SW 1271 (cell line): ENCODE data around the gene TGM5.
"Not testable (repeated sequence)": the region's sequence is repeated elsewhere in the genome, so short reads cannot be mapped to it uniquely, and the experiment has no call there.

ENCODE experiments used
- DNase-seq, 2 experiments: peaks; one replicate each; lab custom pipeline; 2025; lab: John Stamatoyannopoulos, UW

Gene TGM5, protein sequence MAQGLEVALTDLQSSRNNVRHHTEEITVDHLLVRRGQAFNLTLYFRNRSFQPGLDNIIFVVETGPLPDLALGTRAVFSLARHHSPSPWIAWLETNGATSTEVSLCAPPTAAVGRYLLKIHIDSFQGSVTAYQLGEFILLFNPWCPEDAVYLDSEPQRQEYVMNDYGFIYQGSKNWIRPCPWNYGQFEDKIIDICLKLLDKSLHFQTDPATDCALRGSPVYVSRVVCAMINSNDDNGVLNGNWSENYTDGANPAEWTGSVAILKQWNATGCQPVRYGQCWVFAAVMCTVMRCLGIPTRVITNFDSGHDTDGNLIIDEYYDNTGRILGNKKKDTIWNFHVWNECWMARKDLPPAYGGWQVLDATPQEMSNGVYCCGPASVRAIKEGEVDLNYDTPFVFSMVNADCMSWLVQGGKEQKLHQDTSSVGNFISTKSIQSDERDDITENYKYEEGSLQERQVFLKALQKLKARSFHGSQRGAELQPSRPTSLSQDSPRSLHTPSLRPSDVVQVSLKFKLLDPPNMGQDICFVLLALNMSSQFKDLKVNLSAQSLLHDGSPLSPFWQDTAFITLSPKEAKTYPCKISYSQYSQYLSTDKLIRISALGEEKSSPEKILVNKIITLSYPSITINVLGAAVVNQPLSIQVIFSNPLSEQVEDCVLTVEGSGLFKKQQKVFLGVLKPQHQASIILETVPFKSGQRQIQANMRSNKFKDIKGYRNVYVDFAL

DNA sequence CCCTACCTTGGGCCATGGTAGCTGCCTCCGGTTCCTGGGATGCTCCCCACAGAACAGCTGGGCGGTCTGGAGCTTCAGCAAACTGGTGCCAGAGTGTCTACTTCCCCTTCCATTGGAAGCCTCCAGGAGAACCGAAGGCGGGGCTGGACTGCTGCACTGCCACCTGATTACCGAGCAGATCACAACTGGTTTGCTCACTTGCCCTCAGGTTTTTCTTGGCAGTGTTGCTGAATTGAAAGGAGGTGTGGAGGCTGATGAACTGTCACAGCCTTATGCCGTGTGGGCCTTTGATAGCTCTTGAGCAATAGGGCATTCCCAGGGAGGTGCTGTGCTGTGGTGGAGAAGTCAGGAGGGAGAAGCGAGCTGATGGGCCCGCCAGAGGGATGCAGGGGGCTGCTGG is at the start of gene TGM5:
TSS of gene TGM5 (minus strand) at position 95 of the 400 bp plus-strand sequence. CDS start at position 16, 79 bp downstream.
- DNase-seq: no peak

DNA sequence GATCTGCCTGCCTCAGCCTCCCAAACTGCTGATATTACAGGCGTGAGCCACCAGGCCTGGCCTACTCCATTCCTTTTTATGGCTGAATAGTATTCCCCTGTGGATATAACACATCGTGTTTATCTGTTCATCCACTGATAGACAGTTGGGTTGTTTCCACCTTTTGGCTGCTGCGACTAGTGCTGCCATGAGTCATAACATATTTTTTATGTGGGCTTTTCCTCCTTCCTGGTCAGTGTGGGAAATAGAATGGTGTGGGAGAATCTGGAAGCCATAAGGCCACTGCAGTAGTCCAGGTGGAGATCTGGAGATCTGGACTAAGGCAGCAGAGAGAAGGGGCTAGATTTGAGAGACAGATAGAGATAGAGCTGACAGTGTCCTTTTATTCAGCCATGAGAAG is 47.4 kb upstream of the TGM5 start:
- DNase-seq: no peak

DNA sequence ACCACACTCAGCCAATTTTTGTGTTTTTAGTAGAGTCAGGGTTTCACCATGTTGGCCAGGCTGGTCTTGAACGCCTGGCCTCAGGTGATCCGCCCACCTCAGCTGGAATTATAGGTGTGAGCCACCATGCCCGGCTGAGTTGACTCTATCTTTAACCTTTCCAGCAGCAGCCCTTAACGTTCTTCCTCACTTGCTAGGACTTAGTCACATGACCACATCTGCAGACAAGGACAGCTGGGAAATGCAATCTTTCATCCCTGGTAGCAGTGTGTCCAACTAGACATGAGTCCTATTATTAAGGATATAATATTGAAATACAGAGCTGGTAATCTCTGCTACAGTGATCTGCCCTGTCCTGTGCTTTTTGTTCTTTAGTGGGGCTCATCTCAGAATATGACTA is 45.6 kb upstream of the TGM5 start:
- no peak for DNase-seq

DNA sequence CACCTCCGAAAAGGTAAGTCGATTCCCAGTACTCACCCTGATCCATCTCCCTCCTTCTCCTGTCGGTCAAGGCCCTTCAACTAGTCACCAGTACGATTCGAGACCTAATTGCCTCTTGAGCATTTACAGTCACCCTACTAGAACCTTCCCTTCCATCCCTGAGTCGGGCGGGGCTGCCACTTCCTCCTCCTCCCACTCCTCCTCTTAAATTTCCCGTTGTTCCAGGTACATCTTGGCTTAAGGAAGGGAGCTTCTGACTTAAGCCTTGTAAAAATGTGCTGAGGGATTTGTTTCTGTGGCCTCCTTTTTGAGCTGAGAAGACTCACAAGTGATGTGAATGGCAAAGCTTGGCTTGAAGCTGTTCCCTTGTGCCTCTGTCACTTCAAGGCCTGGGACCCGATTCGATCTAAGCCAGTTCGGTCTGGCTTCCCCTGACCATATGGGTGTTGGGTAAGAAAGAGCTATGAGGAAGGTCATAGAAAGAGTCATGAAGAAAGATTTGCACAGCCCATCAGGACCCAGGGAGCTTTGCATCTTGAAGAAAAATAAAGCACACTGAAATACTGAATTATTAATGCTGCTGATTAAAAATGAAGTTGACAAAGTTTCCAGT is 35.6 kb upstream of the TGM5 start, which contains the start of gene TGM7:
TSS of gene TGM7 (minus strand) at position 51 of the 613 bp plus-strand sequence.
- DNase-seq: no peak

DNA sequence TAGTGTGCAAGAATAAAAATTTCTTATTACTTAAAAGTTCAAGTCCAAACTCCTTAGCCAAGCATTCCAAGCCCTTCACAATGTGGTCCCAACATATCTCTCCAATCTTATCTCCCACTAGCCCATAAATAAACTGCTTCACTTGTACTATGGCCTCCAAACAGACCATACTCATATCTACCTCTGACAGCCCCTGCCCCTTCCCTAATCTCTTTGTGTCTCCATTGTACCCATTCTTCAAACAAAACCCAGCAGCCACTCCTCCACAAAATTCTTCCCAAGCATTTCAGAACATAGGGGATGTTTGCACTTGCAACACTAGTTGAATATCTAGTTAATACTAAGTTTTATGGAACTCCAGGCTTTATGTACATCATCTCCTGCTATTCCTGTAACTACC is 33.2 kb upstream of the TGM5 start:
- no peak for DNase-seq

DNA sequence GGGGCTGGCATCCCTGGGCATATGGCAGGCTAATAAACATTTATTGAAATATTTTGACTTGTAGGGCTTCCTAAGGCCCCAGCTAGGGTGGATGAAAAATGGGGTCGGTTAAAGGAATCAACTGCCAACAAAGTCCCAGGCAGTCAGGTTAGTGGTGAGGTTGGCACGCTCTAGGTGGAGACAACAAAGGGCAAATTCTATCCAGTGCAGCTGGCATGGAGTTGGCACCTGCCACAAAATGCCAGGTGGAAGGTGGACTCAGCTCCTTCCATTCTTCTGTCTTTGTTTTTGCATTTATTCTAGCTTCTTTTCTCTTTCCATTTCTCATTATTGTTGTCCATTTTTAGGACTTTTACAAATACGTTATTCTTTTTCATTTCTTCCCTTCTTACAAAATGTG is 32.7 kb upstream of the TGM5 start:
- DNase-seq: no peak

DNA sequence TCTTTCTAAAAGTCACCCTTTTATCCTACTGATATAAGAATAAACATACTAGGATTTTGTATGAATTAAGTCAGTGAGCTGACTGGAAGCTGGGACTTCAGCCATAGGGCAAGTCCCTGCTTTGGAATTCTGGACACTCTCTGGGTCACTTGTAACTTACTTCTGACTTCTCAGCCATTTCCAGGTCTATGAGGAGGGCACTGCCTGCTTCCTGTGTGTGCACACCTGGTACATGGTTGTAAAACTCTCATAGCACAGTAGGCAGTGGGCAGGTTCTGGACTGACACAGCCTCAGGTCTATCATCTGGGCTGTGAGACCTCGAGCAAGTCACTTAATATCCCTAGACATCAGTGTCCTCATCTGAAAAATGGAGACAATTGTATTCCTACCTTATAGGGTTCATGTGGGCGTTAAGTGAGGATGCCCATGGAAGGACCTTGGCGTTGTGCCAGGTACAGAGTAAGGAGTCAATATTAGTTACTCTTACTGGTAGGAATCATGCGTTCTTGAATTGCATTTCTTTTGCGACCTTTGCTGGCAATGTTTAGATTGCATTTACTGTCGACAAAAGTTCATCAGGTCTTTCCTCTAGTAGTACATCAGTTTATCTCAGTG is 27.5 kb upstream of the TGM5 start:
- DNase-seq: no peak

DNA sequence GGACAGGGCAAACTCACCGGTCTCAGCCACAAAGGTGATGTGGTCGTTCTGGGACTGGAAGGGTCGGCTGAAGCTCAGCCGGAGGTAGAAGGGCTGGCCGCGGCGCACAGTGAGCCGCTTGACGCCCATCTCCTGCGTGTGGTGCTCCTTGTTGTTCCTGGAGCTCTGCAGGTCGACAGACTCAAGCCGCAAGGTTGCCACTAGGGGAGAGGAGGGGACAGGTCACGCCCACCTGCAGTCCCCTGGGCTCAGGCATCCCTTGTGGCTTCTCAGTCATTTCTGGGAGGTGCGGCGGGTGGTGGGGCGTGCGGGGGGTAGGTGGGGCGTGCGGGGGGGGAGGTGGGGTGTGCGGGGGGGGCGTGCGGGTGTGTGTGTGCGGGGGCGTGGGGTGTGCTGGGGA is 26.7 kb upstream of the TGM5 start:
- DNase-seq: no peak

DNA sequence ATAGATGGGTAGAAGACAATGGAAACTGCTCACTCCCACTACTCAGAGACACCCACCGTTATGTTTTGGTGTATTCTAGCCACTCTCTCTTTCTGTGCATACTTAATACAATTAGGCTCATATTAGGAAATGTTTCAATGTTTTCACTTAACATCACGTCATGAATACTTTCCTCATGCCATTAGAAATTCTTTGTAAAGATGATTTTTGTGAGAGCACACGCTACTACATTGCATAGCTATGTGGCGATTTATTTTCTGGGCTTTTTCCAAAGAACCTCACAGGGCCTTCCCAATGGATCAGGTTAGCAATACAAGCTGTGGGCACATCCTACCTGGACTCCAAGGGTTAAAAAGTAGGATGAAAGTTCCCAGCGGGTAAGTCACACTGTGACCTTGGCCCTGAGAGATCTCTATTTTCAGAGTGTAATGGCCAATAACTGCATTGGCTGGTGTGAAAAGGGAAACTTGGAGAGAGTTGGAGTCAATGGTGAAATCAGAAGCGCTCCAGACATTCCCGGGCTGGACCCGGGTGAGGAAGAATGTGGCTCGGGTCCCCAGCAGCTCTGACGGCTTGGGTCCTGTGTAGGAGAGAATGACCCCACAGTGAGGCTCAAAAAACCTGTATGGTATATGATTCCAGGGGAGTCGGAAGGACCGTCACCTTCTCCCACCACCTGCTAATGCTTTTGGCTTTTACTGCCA is 25.8 kb upstream of the TGM5 start:
- no peak for DNase-seq

DNA sequence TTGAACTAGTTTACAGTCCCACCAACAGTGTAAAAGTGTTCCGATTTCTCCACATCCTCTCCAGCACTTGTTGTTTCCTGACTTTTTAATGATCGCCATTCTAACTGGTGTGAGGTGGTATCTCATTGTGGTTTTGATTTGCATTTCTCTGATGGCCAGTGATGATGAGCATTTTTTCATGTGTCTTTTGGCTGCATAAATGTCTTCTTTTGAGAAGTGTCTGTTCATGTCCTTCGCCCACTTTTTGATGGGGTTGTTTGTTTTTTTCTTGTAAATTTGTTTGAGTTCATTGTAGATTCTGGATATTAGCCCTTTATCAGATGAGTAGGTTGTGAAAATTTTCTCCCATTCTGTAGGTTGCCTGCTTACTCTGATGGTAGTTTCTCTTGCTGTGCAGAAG is 22.9 kb upstream of the TGM5 start:
- not testable (repeated sequence) for DNase-seq

DNA sequence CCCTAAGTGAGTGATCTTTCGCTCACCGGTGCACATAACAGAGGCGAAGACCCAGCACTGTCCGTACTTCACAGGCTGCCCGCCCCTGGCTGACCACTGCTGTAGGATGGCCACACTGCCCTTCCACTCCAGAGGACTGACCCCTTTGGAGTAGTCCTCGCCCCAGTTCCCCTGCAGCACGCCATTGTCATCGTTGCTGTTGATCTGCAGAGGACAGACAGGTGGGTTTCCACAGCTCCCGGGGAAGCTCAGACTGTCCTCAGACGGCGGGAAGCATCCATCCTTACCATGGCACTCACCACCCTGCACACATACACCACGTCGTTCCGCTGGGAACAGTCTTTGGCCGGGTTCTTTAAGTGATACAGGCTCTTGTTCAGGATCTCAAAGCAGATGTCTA is 20.5 kb upstream of the TGM5 start:
- no peak for DNase-seq

DNA sequence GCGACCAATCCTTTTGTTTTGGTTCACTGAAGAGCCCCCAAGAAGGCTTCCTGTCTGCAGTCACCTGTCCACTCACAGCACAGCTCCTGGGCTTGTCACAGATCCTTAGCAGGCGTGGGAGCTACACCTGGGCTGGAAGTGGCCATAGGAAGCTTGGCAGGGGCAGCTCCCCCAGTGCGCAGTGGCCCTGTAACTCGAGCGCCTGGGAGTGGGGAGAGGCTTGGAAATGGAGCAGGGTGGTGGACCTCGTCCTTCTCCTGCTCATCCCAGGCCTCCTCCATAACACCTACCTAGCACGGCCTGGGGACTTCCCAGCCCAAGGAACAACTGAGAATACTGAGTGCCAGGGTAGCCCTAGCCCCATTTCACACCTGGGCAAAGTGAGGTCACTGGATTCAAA is 19.3 kb upstream of the TGM5 start:
- no peak for DNase-seq

DNA sequence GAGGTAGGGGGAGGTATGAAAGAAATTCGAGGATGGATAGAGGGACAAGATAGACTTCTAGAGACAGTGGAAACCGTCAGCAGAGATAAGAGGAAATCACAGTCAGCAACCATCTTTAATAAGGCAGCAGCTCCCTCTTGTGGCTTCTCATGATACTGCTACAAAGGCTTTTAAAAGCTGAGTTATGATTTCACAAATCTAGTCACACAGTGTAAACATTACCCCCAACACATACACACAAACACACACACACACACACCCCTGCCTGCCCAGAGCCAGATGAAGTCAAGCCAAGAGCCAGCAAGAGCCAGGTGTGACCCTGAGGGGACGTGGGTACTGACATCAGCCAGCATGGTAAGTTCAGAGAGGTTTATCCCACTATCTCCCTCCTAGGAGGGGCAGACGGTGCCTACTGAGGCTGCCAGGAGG is 18.9 kb upstream of the TGM5 start:
- DNase-seq: peak in 1 of 2 experiments; percentile 39

DNA sequence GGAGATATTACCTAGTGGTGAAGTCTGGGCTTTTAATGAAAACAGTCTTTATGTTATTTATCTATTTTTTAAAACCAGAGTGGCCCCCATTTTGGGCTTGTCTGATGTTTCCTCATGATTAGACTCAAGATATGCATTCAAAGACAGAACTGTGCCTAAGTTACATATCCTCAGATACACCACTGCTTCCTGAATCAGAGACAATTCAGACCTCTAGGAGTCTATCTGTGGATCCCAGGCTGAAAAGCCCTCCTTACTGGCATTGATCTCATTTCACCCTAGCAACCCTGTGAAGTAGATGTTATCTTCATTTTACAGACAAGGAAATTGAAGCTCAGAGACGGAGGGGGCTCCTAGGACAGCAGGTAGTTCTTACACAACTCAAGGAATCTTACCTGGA is 16.8 kb upstream of the TGM5 start:
- DNase-seq: no peak

DNA sequence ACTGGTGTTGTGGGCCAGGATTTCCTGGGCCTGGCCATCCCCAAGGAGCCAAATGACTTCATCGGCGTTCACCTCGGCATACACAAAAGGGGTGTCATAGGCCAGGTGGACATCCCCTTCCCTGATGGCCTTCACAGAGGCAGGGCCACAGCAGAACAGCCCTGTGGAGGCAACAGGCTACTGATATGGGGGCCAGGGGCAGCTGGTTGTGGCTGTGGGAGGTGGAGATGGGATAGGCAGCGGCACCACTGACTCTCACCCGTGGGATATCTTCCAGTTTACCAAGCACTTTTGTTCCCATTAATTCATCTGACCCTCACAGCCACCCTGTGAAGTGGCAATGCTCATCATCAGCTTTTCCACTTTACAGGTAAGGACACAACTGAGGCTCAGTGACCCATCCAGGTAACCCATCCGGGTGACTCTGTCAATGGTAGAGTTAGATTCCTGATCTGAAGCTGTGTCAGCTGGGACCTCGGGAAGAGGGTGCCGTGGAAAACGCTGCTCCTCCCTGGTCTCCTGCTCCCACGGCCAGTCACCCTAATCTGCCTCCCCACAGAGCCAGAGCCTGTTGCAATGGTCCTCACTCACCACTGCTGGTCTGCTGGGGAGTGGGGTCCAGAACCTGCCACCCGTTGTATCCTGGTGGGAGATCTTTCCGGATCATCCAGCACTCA is 15.3 kb upstream of the TGM5 start:
- no peak for DNase-seq

DNA sequence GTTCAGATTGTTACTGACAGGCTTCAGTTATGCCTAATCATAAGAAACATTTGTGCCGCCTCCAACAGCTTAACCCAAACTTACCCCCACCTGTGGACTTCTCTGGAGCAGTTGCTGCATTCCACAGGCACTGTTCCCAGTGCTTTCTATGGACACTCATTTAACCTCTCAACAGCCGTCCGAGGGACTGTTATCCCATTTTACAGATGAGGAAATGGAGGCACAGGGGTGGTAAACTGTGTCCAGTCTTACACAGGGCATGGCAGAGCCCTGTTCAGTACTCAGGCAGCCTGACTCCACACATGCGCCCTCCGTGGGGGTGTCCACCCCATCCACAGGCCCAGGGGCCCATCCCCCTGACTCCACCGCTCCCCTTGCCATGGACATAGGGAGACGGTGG is 14.3 kb upstream of the TGM5 start:
- DNase-seq: no peak

DNA sequence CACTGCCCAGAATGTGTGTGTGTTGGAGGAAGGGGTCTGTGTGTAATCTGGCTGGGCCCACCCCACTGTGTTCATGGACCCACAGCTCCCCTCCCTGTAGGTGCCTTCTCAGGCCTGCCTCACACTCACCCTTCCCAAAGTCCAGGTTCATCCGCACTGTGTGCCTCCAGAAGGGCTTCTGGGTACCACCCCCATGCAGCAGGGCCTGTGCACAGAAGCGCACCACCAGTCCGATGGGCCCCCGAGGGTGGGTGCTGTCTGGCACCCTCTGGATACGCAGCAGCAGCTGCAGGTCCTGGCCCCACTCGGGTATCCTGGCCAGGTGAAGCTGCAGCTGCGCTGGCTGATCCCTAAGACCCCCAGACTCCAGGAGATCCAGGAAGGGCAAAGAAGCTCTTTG is 12.8 kb upstream of the TGM5 start:
- DNase-seq: no peak

DNA sequence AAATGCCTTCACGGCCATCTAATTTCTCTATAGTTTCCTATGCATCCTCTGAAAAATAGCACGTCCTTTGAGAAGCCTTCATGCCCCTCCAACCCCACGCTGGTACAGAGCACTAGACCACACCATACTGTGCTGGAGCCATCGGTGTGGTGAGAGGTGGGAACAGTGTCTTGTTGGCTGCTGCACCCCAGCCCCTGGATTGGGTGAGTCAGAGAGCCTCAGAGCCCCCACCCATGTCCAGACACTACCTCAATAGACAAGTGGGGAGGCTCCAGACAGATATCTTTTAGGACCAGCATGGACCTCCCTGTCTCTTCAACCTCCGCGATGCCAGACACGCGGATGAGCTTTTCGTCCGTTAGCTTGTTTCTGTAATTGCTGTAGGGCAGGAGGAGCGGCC is 12.1 kb upstream of the TGM5 start:
- DNase-seq: no peak

DNA sequence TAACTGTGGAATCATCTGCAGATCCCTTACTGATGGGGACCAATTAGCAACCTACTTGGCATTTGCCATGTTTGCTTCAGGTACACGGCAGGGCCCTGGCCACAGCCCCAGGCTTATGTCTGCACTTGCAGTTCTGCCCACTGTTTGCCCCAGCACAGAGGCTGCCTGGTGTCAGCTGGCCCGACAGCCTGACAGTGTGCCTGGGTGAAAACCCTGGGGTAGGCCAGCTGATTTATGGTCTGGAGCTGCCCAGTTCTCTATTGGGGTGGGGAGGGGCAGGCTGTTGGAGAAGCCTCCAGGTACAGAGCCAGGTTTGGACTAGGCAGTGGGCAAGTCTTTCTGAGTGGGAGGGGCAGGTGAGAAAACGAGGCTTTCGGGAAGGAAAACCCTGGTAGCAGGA is 11.2 kb upstream of the TGM5 start:
- no peak for DNase-seq

DNA sequence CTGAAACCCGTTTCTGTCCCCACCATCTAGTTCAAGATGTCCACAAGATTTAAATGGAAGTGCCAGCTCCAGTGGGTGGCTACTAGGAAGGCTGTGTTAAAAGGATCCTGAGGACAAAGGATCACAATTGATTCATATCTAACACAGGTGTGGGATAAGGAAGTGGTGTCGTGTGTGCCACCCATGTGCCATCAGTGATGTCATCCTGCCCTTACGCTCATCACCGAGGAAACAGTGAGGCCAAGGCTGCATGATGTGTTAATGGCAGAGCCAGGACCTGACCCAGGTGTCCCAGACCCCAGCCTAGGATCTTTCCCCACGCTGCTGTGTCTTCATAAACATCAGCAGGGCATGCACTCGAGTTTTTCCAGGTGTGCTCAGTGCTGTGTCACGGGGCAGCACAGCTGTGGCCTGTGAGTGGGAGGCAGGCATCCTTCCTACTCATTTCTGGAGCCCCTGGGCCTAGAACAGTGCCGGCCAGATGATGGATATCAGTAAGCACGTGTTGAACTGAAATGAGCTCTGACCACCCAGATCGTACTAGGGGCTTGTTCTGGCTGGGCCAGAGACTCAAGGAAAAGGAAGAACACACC is 10.6 kb upstream of the TGM5 start:
- DNase-seq: no peak
